K562 (cell line): ENCODE measurements around the gene SEC31A. TPM values are rescaled to one million over a fixed set of nuclear protein-coding genes. Genes with fewer than 3 reads are reported as not detected.

Experiments
- ATAC-seq: fragments of 200-7000 bp; cut with Tn5 transposase; 3 replicates; pipeline ENCODE4 v1.9.1; 2020; ENCODE audit warnings: moderate library complexity
- BruUV-seq: library from RNA; stranded (reverse); fragments of 400-500 nt; replicated peaks from 2 replicates; lab custom pipeline; 2021; lab: Mats Ljungman, UMichigan
- CTCF ChIA-PET: fragments of 300-600 bp; formaldehyde crosslinking; extraction: SDS; loops from one replicate; lab custom pipeline; 2021; ENCODE audit warnings: low intra/inter-chr PET ratio; lab: Yijun Ruan, JAX
- POLR2A ChIA-PET: fragments of 300-600, 350-650 bp; sonication (Branson Sonifier 250); formaldehyde crosslinking; extraction: SDS; loops from one replicate; lab custom pipeline; 2021; ENCODE audit warnings: antibody characterized with exemption, inconsistent platforms; lab: Yijun Ruan, JAX
- DNase-seq, 4 experiments: peaks; one replicate each; pipeline versions ENCODE4 v3.0.0 to v3.0.0-alpha.2; 2011 to 2018; ENCODE audit warnings: low spot score in 3 of 4, mixed read lengths in 3 of 4; ENCODE audit errors: extremely low read depth in 1 of 4
- FAIRE-seq: peaks from 2 replicates; lab custom pipeline; 2011; peaks lifted over from hg19 to GRCh38; lab: Jason Lieb, UNC
- H2AFZ ChIP-seq: 2 replicates; pipeline ENCODE4 v1.6.0; 2011; ENCODE audit warnings: low read depth, low read length, control low read depth, inconsistent platforms
- H3K27ac ChIP-seq: fragments of 200-600 bp; 3 replicates; pipeline ENCODE4 v1.8.0; 2011; ENCODE audit warnings: low read depth, mild to moderate bottlenecking, control low read depth, inconsistent platforms, low read length, moderate library complexity, mixed read lengths; ENCODE audit errors: extremely low read depth
- H3K27me3 ChIP-seq, 2 experiments: fragments of 300-600 bp in 1 of 2; 2 replicates in 1 of 2; 3 replicates in 1 of 2; pipeline versions ENCODE4 v1.6.0 to v1.8.0; 2011; ENCODE audit warnings: inconsistent platforms in 2 of 2, low read length in 2 of 2, mild to moderate bottlenecking in 1 of 2, mixed read lengths in 1 of 2, moderate library complexity in 1 of 2; ENCODE audit not compliant: control insufficient read depth in 2 of 2, insufficient read depth in 2 of 2
- H3K36me3 ChIP-seq: fragments of 300-600 bp; 3 replicates; pipeline ENCODE4 v1.8.0; 2011; ENCODE audit warnings: mild to moderate bottlenecking, low read length, inconsistent platforms; ENCODE audit not compliant: control insufficient read depth, insufficient read depth
- H3K4me1 ChIP-seq, 2 experiments: fragments of 200-600 bp in 1 of 2; replicated peaks in 1 of 2; 2 replicates in 1 of 2; 3 replicates in 1 of 2; pipeline versions ENCODE4 v1.5.1 to v1.8.0; 2011; ENCODE audit warnings: inconsistent platforms in 2 of 2, low read length in 2 of 2, mild to moderate bottlenecking in 1 of 2, mixed read lengths in 1 of 2, moderate library complexity in 1 of 2; ENCODE audit not compliant: control insufficient read depth in 2 of 2, insufficient read depth in 2 of 2
- H3K4me2 ChIP-seq: 2 replicates; pipeline ENCODE4 v1.6.1; 2011; ENCODE audit warnings: low read length, control low read depth, inconsistent platforms, mixed read lengths; ENCODE audit not compliant: insufficient read depth
- H3K4me3 ChIP-seq: fragments of 200-600 bp; sonication (generic), shearing (Covaris generic); 2 replicates; pipeline ENCODE4 v1.5.1; 2016; ENCODE audit warnings: control low read depth, inconsistent platforms
- H3K79me2 ChIP-seq: fragments of 200-600 bp; 3 replicates; pipeline ENCODE4 v1.8.0; 2011; ENCODE audit warnings: low read length, inconsistent platforms; ENCODE audit not compliant: control insufficient read depth, insufficient read depth
- H3K9ac ChIP-seq, 2 experiments: 2 replicates each; pipeline versions ENCODE4 v1.6.0 to v1.6.1; 2011; ENCODE audit warnings: low read depth in 2 of 2, low read length in 2 of 2, control low read depth in 1 of 2, inconsistent platforms in 1 of 2, mild to moderate bottlenecking in 1 of 2, mixed read lengths in 1 of 2; ENCODE audit not compliant: insufficient read depth in 1 of 2
- H3K9me1 ChIP-seq: one replicate; pipeline ENCODE4 v1.6.0; 2011; ENCODE audit warnings: inconsistent platforms, mild to moderate bottlenecking, low read length, moderate library complexity; ENCODE audit not compliant: control insufficient read depth, insufficient read depth
- H3K9me3 ChIP-seq: replicated peaks from 2 replicates; pipeline ENCODE4 v1.5.1; 2011; ENCODE audit warnings: low read depth, low read length, inconsistent platforms; ENCODE audit not compliant: control insufficient read depth, insufficient read depth
- H4K20me1 ChIP-seq: replicated peaks from 2 replicates; pipeline ENCODE4 v1.6.1; 2011; ENCODE audit warnings: low read length, inconsistent platforms, mixed read lengths; ENCODE audit not compliant: control insufficient read depth, insufficient read depth
- CBFA2T3 ChIP-seq: fragments of 450-650 bp; IDR thresholded peaks from 2 replicates; pipeline ENCODE4 v1.6.1; 2017
- HDAC3 ChIP-seq: fragments of 450-650 bp; IDR thresholded peaks from 2 replicates; pipeline ENCODE4 v1.6.1; 2018; ENCODE audit warnings: borderline replicate concordance, mild to moderate bottlenecking, moderate library complexity; ENCODE audit not compliant: partially characterized antibody
- NRF1 ChIP-seq, 2 experiments: fragments of 450-650 bp; IDR thresholded peaks in 1 of 2; conservative IDR thresholded peaks in 1 of 2; 2 replicates each; pipeline ENCODE4 v1.6.1; 2014; ENCODE audit warnings: mild to moderate bottlenecking in 2 of 2
- RUNX1 ChIP-seq: sonication (generic); IDR thresholded peaks from 2 replicates; pipeline ENCODE4 v1.6.1; 2016; ENCODE audit warnings: antibody characterized with exemption, low read depth
- STAG1 ChIP-seq: sonication (generic); formaldehyde crosslinking; IDR thresholded peaks from 2 replicates; pipeline ENCODE4 v1.5.0; 2020; ENCODE audit warnings: missing genetic modification reagents, borderline replicate concordance
- XRCC4 ChIP-seq: IDR thresholded peaks from one replicate; pipeline ENCODE4 v1.6.1; 2011; ENCODE audit not compliant: insufficient read depth, insufficient read length; ENCODE audit errors: extremely low read depth
- ZNF449 ChIP-seq: fragments of 250-450 bp; sonication (Bioruptor Pico); IDR thresholded peaks from 2 replicates; pipeline ENCODE4 v1.8.0; 2022; ENCODE audit warnings: moderate library complexity, mild to moderate bottlenecking, inconsistent platforms
- ZSCAN32 ChIP-seq: fragments of 450-650 bp; formaldehyde crosslinking; IDR thresholded peaks from 2 replicates; pipeline ENCODE4 v1.4.0; 2020; ENCODE audit warnings: mild to moderate bottlenecking, moderate library complexity
- WGBS: fragments of 100-300 bp; shearing (Covaris generic); methylation state at CpG from one replicate; pipeline ENCODE4 v1.1.6; 2016; ENCODE audit warnings: low coverage, mixed read lengths; ENCODE audit not compliant: insufficient coverage; ENCODE audit errors: missing lambda C conversion rate; 5-methylcytosine and 5-hydroxymethylcytosine counted together
- in situ Hi-C: fragments of 300-500 bp; cut with MboI; formaldehyde crosslinking; loops from 4 replicates; pipeline ENCODE4 v1.15.0; 2018; ENCODE audit warnings: inconsistent platforms, mixed read lengths
- intact Hi-C: fragments of 100-400 bp; cut with micrococcal nuclease; formaldehyde crosslinking; loops from 2 replicates; pipeline ENCODE4 v1.14.2; 2022
- polyA plus RNA-seq, 8 experiments: library from polyadenylated mRNA; depleted of rRNA in 4 of 8; stranded (reverse) in 5 of 8; unstranded in 3 of 8; fragments of >200 nt; fragmentation: Nextera tagmentation in 2 of 8; fragmentation: Illumina TruSeq in 1 of 8; extraction: Ambion mirVana in 2 of 8; extraction: Trizol in 1 of 8; gene quantifications; 2 replicates each; pipeline versions ENCODE4 v1.2.1 to v1.2.3, GENCODE V29; 2011 to 2014; ENCODE audit warnings: inconsistent platforms in 1 of 8, missing spikeins in 1 of 8
- total RNA-seq, 7 experiments: library from RNA; depleted of rRNA in 6 of 7; stranded (reverse); fragments of >200 nt in 6 of 7; fragmentation: Illumina TruSeq in 2 of 7; extraction: Trizol in 2 of 7; gene quantifications; 2 replicates each; pipeline versions ENCODE4 v1.2.1 to v1.2.3, GENCODE V29; 2011 to 2021; ENCODE audit warnings: low replicate concordance in 1 of 7
- TF ChIP-seq, protein P1 (sequence below): fragments of 450-650 bp; IDR thresholded peaks from 2 replicates; pipeline ENCODE4 v1.7.1; 2018; ENCODE audit warnings: mild to moderate bottlenecking, low read depth; ENCODE audit not compliant: partially characterized antibody
- TF ChIP-seq, protein P2 (sequence below): fragments of 450-650 bp; IDR thresholded peaks from 2 replicates; pipeline ENCODE4 v1.6.1; 2017; ENCODE audit warnings: antibody characterized with exemption

The SEC31A gene
- total and polyA plus RNA-seq, 9 of the 15 experiments (the other 6 are each of a cell fraction or from before 2014, with no cell fraction given): 78.9 to 241 (median 173) TPM

- TF ChIP-seq ZNF449 (CRISPR knock-in tag) (no peak), HDAC3 (no peak), ZSCAN32 (CRISPR knock-in tag) (no peak), NRF1 (conservative IDR thresholded peaks at IDR 0.05 in 1 of 2, IDR thresholded peaks at IDR 0.05 in 1 of 2) (no peak), RUNX1 (no peak)
- TF ChIP-seq, protein P1, sequence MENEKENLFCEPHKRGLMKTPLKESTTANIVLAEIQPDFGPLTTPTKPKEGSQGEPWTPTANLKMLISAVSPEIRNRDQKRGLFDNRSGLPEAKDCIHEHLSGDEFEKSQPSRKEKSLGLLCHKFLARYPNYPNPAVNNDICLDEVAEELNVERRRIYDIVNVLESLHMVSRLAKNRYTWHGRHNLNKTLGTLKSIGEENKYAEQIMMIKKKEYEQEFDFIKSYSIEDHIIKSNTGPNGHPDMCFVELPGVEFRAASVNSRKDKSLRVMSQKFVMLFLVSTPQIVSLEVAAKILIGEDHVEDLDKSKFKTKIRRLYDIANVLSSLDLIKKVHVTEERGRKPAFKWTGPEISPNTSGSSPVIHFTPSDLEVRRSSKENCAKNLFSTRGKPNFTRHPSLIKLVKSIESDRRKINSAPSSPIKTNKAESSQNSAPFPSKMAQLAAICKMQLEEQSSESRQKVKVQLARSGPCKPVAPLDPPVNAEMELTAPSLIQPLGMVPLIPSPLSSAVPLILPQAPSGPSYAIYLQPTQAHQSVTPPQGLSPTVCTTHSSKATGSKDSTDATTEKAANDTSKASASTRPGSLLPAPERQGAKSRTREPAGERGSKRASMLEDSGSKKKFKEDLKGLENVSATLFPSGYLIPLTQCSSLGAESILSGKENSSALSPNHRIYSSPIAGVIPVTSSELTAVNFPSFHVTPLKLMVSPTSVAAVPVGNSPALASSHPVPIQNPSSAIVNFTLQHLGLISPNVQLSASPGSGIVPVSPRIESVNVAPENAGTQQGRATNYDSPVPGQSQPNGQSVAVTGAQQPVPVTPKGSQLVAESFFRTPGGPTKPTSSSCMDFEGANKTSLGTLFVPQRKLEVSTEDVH: no peak
Observed at GRCh38 chr4:82919386-82919785, 28.4 kb upstream of the SEC31A start (continued).

DNA sequence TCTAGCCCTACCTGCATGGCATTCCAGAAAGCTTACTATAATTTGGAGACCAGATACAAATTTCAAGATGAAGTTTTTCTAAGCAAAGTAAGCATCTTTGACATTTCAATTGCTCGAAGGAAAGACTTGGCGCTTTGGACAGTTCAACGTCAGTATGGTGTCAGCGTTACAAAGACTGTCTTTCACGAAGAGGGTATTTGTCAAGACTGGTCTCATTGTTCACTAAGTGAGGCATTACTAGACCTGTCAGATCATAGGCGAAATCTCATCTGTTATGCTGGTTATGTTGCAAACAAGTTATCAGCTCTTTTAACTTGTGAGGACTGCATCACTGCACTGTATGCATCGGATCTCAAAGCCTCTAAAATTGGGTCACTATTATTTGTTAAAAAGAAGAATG, 27.1 kb upstream of the SEC31A start:
- no peak for FAIRE-seq
- Histone ChIP-seq H3K4me1 (no peaks in the 10 kb centered on the region), H4K20me1 (no peaks in the 10 kb centered on the region), H3K4me2 (no peak overlapping the region), H3K27me3 (no peaks in the 10 kb centered on the region), H2AFZ (no peak overlapping the region), H3K9me1 (no peaks in the 10 kb centered on the region), H3K4me3 (no peak overlapping the region), H3K9ac (no peak overlapping the region), H3K27ac (no peak overlapping the region), H3K36me3 (peaks cover 7% of the 10 kb centered on the region; the same call in 2 of the 3 replicates), H3K79me2 (no peaks in the 10 kb centered on the region), H3K9me3 (no peaks in the 10 kb centered on the region)
- DNase-seq: no peak
- ChIA-PET CTCF (no interaction called here), POLR2A (interaction anchor here (1.0 to 1.3 kb wide), 2 partner anchors 12 to 18 kb away, joined by 4 to 5 read pairs; partner anchors contain the start of gene THAP9)
- TF ChIP-seq, protein P2, sequence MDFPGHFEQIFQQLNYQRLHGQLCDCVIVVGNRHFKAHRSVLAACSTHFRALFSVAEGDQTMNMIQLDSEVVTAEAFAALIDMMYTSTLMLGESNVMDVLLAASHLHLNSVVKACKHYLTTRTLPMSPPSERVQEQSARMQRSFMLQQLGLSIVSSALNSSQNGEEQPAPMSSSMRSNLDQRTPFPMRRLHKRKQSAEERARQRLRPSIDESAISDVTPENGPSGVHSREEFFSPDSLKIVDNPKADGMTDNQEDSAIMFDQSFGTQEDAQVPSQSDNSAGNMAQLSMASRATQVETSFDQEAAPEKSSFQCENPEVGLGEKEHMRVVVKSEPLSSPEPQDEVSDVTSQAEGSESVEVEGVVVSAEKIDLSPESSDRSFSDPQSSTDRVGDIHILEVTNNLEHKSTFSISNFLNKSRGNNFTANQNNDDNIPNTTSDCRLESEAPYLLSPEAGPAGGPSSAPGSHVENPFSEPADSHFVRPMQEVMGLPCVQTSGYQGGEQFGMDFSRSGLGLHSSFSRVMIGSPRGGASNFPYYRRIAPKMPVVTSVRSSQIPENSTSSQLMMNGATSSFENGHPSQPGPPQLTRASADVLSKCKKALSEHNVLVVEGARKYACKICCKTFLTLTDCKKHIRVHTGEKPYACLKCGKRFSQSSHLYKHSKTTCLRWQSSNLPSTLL: no peak
- TF ChIP-seq CBFA2T3: no peak
- TF ChIP-seq STAG1 (CRISPR knock-in tag): no peak
- TF ChIP-seq XRCC4: no peak
- ATAC-seq: no peak
- in situ Hi-C loops (no loop called here), intact Hi-C loops (no loop called here)
- 84% methylated on average over 7 of the region's 7 CpGs for WGBS
- BruUV-seq: no TSS peak
